H9 (cell line): ENCODE results near the gene ANKRD11. TPM values are rescaled to one million over a fixed set of nuclear protein-coding genes. Genes with fewer than 3 reads are reported as not detected.
"Not testable (repeated sequence)": the region's sequence is repeated elsewhere in the genome, so short reads cannot be mapped to it uniquely, and the experiment has no call there.

Source experiments
- DNase-seq: peaks from one replicate; pipeline ENCODE4 v3.0.0-alpha.2; 2017
- H2AFZ ChIP-seq: one replicate; pipeline ENCODE4 v1.6.1; 2013; ENCODE audit warnings: mild to moderate bottlenecking, low read length, control low read depth, moderate library complexity
- H2AK5ac ChIP-seq: 2 replicates; pipeline ENCODE4 v1.6.1; 2013; ENCODE audit warnings: low read length, control low read depth, mixed read lengths; ENCODE audit not compliant: insufficient read length
- H2BK120ac ChIP-seq: one replicate; pipeline ENCODE4 v1.6.1; 2013; ENCODE audit warnings: low read depth, mild to moderate bottlenecking, low read length, control low read depth, inconsistent platforms; ENCODE audit not compliant: poor library complexity, severe bottlenecking
- H2BK12ac ChIP-seq: 2 replicates; pipeline ENCODE4 v1.6.1; 2013; ENCODE audit warnings: low read length, control low read depth, mixed read lengths, low read depth; ENCODE audit not compliant: insufficient read length
- H2BK15ac ChIP-seq: 2 replicates; pipeline ENCODE4 v1.6.1; 2013; ENCODE audit warnings: low read depth, low read length, control low read depth
- H2BK20ac ChIP-seq: one replicate; pipeline ENCODE4 v1.6.1; 2013; ENCODE audit warnings: low read depth, mild to moderate bottlenecking, low read length, control low read depth, inconsistent platforms; ENCODE audit not compliant: poor library complexity, severe bottlenecking
- H2BK5ac ChIP-seq: 2 replicates; pipeline ENCODE4 v1.6.1; 2013; ENCODE audit warnings: low read length, control low read depth, mixed read lengths; ENCODE audit not compliant: insufficient read length
- H3K14ac ChIP-seq: 2 replicates; pipeline ENCODE4 v1.6.1; 2013; ENCODE audit warnings: low read length, control low read depth; ENCODE audit not compliant: insufficient read depth
- H3K18ac ChIP-seq: 2 replicates; pipeline ENCODE4 v1.6.1; 2013; ENCODE audit warnings: low read depth, mild to moderate bottlenecking, mixed read lengths, low read length, control low read depth; ENCODE audit not compliant: insufficient read length
- H3K23ac ChIP-seq: 2 replicates; pipeline ENCODE4 v1.6.1; 2013; ENCODE audit warnings: low read length, control low read depth, mixed read lengths, low read depth; ENCODE audit not compliant: insufficient read length
- H3K23me2 ChIP-seq: 2 replicates; pipeline ENCODE4 v1.6.1; 2013; ENCODE audit warnings: low read depth, mild to moderate bottlenecking, mixed read lengths, low read length, control low read depth; ENCODE audit not compliant: insufficient read length, poor library complexity, severe bottlenecking
- H3K27ac ChIP-seq: 2 replicates; pipeline ENCODE4 v1.5.1; 2013; ENCODE audit warnings: low read length, control low read depth, mixed read lengths, low read depth; ENCODE audit not compliant: insufficient read length
- H3K27me3 ChIP-seq: 2 replicates; pipeline ENCODE4 v1.6.1; 2013; ENCODE audit warnings: low read length, control low read depth, inconsistent platforms; ENCODE audit not compliant: insufficient read depth
- H3K4ac ChIP-seq: 2 replicates; pipeline ENCODE4 v1.6.1; 2013; ENCODE audit warnings: low read depth, mild to moderate bottlenecking, control low read depth, inconsistent platforms, low read length, moderate library complexity
- H3K4me1 ChIP-seq: 2 replicates; pipeline ENCODE4 v1.6.1; 2013; ENCODE audit warnings: low read length, control low read depth, inconsistent platforms; ENCODE audit not compliant: insufficient read depth
- H3K4me2 ChIP-seq: 2 replicates; pipeline ENCODE4 v1.6.1; 2013; ENCODE audit warnings: low read length, control low read depth, mixed read lengths; ENCODE audit not compliant: insufficient read length, insufficient read depth
- H3K56ac ChIP-seq: 2 replicates; pipeline ENCODE4 v1.6.1; 2013; ENCODE audit warnings: low read depth, mild to moderate bottlenecking, mixed read lengths, low read length, control low read depth; ENCODE audit not compliant: insufficient read length
- H3K79me1 ChIP-seq: 2 replicates; pipeline ENCODE4 v1.6.1; 2013; ENCODE audit warnings: low read depth, mild to moderate bottlenecking, moderate library complexity, low read length, control low read depth, inconsistent platforms; ENCODE audit not compliant: insufficient read depth, poor library complexity, severe bottlenecking
- H3K79me2 ChIP-seq: 2 replicates; pipeline ENCODE4 v1.6.1; 2013; ENCODE audit warnings: low read length, control low read depth, inconsistent platforms; ENCODE audit not compliant: insufficient read depth
- H3K9ac ChIP-seq: 2 replicates; pipeline ENCODE4 v1.6.1; 2013; ENCODE audit warnings: low read length, control low read depth, mixed read lengths; ENCODE audit not compliant: insufficient read length; ENCODE audit errors: extremely low read depth
- H3K9me3 ChIP-seq: one replicate; pipeline ENCODE4 v1.6.1; 2013; ENCODE audit warnings: low read depth, low read length, inconsistent platforms; ENCODE audit not compliant: control insufficient read depth
- H3T11ph ChIP-seq: one replicate; pipeline ENCODE4 v1.6.1; 2013; ENCODE audit warnings: mild to moderate bottlenecking, low read length, control low read depth, inconsistent platforms
- H4K20me1 ChIP-seq: one replicate; pipeline ENCODE4 v1.6.1; 2013; ENCODE audit not compliant: control insufficient read depth, insufficient read length, insufficient read depth
- H4K5ac ChIP-seq: 2 replicates; pipeline ENCODE4 v1.6.1; 2013; ENCODE audit warnings: low read depth, mild to moderate bottlenecking, mixed read lengths, low read length, control low read depth; ENCODE audit not compliant: insufficient read length
- H4K8ac ChIP-seq: replicated peaks from 2 replicates; pipeline ENCODE4 v1.6.1; 2013; ENCODE audit warnings: low read length, control low read depth, mixed read lengths, low read depth; ENCODE audit not compliant: insufficient read length
- H4K91ac ChIP-seq: 2 replicates; pipeline ENCODE4 v1.6.1; 2013; ENCODE audit warnings: low read depth, mild to moderate bottlenecking, moderate library complexity, mixed read lengths, low read length, control low read depth; ENCODE audit not compliant: insufficient read length
- H3K27ac Mint-ChIP-seq, 3 experiments: 2 replicates in 2 of 3; 3 replicates in 1 of 3; pipeline ENCODE4 v1.8.0; 2020 to 2021; ENCODE audit warnings: mixed read lengths in 3 of 3, mild to moderate bottlenecking in 1 of 3, moderate library complexity in 1 of 3
- H3K27me3 Mint-ChIP-seq: 2 replicates; pipeline ENCODE4 v1.8.0; 2021; ENCODE audit warnings: low read depth, mild to moderate bottlenecking, moderate library complexity, mixed read lengths
- H3K36me3 Mint-ChIP-seq, 3 experiments: 2 replicates in 2 of 3; 3 replicates in 1 of 3; pipeline ENCODE4 v1.8.0; 2020 to 2021; ENCODE audit warnings: low read depth in 3 of 3, mixed read lengths in 3 of 3; ENCODE audit not compliant: insufficient read depth in 1 of 3
- H3K4me1 Mint-ChIP-seq, 2 experiments: 2 replicates each; pipeline ENCODE4 v1.8.0; 2020; ENCODE audit warnings: mixed read lengths in 2 of 2
- H3K4me3 Mint-ChIP-seq, 2 experiments: 2 replicates in 1 of 2; 3 replicates in 1 of 2; pipeline ENCODE4 v1.8.0; 2020 to 2021; ENCODE audit warnings: mild to moderate bottlenecking in 2 of 2, mixed read lengths in 2 of 2, moderate library complexity in 1 of 2
- H3K9me3 Mint-ChIP-seq, 2 experiments: 2 replicates in 1 of 2; 3 replicates in 1 of 2; pipeline ENCODE4 v1.8.0; 2020; ENCODE audit warnings: mild to moderate bottlenecking in 2 of 2, mixed read lengths in 2 of 2, moderate library complexity in 1 of 2
- WGBS: extraction: QIAGEN DNeasy Blood & Tissue Kit; methylation state at CpG from one replicate; pipeline ENCODE4 v1.1.7; 2013; ENCODE audit warnings: missing lambda C conversion rate, low lambda C conversion rate, mixed read lengths; ENCODE audit not compliant: insufficient read length; ENCODE audit errors: extremely low coverage; 5-methylcytosine and 5-hydroxymethylcytosine counted together
- total RNA-seq: library from RNA; stranded (reverse); gene quantifications from 2 replicates; pipeline ENCODE4 v1.2.1, GENCODE V29; 2021

The ANKRD11 gene
- total RNA-seq, 1 experiment from 2014 or later = 181 TPM

DNA sequence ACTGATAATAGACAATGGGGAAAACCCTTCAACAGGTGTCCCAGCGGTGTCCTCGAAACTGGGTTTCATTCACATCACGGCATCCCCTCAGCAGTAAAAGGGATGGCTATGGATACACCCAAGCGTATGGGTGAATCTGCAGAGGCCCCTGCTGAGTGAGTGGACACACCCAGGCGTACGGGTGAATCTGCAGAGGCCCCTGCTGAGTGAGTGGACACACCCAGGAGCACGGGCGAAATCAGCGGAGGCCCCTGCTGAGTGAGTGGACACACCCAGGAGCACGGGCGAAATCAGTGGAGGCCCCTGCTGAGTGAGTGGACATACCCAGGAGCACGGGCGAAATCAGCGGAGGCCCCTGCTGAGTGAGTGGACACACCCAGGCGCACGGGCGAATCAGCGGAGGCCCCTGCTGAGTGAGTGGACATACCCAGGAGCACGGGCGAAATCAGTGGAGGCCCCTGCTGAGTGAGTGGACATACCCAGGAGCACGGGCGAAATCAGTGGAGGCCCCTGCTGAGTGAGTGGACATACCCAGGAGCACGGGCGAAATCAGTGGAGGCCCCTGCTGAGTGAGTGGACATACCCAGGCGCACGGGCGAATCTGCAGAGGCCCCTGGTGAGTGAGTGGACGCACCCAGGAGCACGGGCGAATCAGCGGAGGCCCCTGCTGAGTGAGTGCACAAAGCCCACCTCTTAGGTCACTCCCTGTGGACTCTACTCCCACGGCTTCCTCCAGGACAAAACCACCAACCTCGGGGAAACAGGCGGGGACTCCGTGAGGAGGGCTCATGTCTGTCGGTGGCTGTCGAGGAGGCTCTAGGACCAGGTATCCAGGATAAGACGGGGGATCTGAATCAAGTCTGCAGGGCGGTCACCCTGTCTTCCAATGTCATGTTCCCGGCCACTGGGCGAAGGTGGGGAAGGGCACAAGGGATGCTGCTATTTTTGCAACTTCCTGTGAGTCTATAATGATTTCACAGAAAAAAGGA is 161.7 kb downstream of the ANKRD11 start:
- not testable (repeated sequence) for H2AK5ac ChIP-seq, H2BK20ac ChIP-seq, H4K20me1 ChIP-seq, H3K4me1 ChIP-seq, H3K36me3 Mint-ChIP-seq, H3T11ph ChIP-seq, H3K23ac ChIP-seq, H3K4me2 ChIP-seq, H3K79me1 ChIP-seq, H2BK15ac ChIP-seq, H3K18ac ChIP-seq, H2BK120ac ChIP-seq, H3K27me3 Mint-ChIP-seq, DNase-seq, H3K9me3 ChIP-seq, H3K4me3 Mint-ChIP-seq, H3K14ac ChIP-seq, H3K27me3 ChIP-seq, H4K91ac ChIP-seq, H2BK5ac ChIP-seq, H4K5ac ChIP-seq, H3K27ac ChIP-seq, H3K56ac ChIP-seq, H2BK12ac ChIP-seq, H3K23me2 ChIP-seq, H3K9ac ChIP-seq, H4K8ac ChIP-seq, H2AFZ ChIP-seq, H3K4ac ChIP-seq, H3K9me3 Mint-ChIP-seq
- peaks cover 56% of the 10 kb centered on the region for H3K79me2 ChIP-seq
- Mint-ChIP-seq H3K4me1 (peaks cover 64 to 68% of the 10 kb centered on the region in 2 experiments), H3K27ac (peak overlapping the region in 1 of 3 experiments; percentile 28; a peak in 1 of 7 replicates)
- WGBS = no CpG with 5 or more reads among the region's 41 CpGs
